SH-SY5Y (cell line): ENCODE data around the gene ULK2.

Experiments used
- GATA2 ChIP-seq: IDR thresholded peaks from 2 replicates; pipeline ENCODE4 v1.6.1; 2011; ENCODE audit warnings: mild to moderate bottlenecking, low read depth, low read length
- GATA3 ChIP-seq: IDR thresholded peaks from 2 replicates; pipeline ENCODE4 v1.6.1; 2011; ENCODE audit warnings: low read depth, mild to moderate bottlenecking, low read length, moderate library complexity

- TF ChIP-seq GATA2: no peak
- no peak for TF ChIP-seq GATA3
Measured at GRCh38 chr17:19770985-19771735, 96.6 kb downstream of the ULK2 start.
